Immature natural killer cell (primary cell): Measurements from ENCODE around the gene GPC3. TPM values are rescaled to one million over a fixed set of nuclear protein-coding genes. Genes with fewer than 3 reads are reported as not detected.

ENCODE experiments used
- DNase-seq, 3 donors: peaks; one replicate each; pipeline ENCODE4 v3.0.0; 2022; ENCODE audit warnings: mixed read lengths in 1 of 3
- H3K27ac Mint-ChIP-seq, 6 donors: one replicate each; pipeline ENCODE4 v1.8.0; 2020; ENCODE audit warnings: mixed read lengths in 6 of 6, mild to moderate bottlenecking in 5 of 6, inconsistent platforms in 4 of 6, moderate library complexity in 3 of 6
- H3K27me3 Mint-ChIP-seq, 3 donors: one replicate each; pipeline ENCODE4 v1.8.0; 2020 to 2021; ENCODE audit warnings: low read depth in 3 of 3, mild to moderate bottlenecking in 3 of 3, mixed read lengths in 3 of 3, moderate library complexity in 3 of 3, inconsistent platforms in 1 of 3
- H3K36me3 Mint-ChIP-seq, 3 donors: one replicate each; pipeline ENCODE4 v1.8.0; 2020; ENCODE audit warnings: mixed read lengths in 3 of 3, inconsistent platforms in 2 of 3, mild to moderate bottlenecking in 2 of 3
- H3K4me1 Mint-ChIP-seq, 2 donors: one replicate each; pipeline ENCODE4 v1.8.0; 2020; ENCODE audit warnings: inconsistent platforms in 2 of 2, mild to moderate bottlenecking in 2 of 2, mixed read lengths in 2 of 2, moderate library complexity in 1 of 2
- H3K4me3 Mint-ChIP-seq, 5 donors: one replicate each; pipeline ENCODE4 v1.8.0; 2020; ENCODE audit warnings: mild to moderate bottlenecking in 5 of 5, mixed read lengths in 5 of 5, inconsistent platforms in 3 of 5, moderate library complexity in 3 of 5
- H3K9me3 Mint-ChIP-seq, 6 donors: one replicate each; pipeline ENCODE4 v1.8.0; 2020; ENCODE audit warnings: mild to moderate bottlenecking in 6 of 6, mixed read lengths in 6 of 6, inconsistent platforms in 4 of 6, moderate library complexity in 3 of 6
- polyA plus RNA-seq, 3 donors: library from polyadenylated mRNA; unstranded; fragments of 300-500 nt; fragmentation: Illumina TruSeq; gene quantifications; one replicate each; pipeline ENCODE4 v1.2.3, GENCODE V29; 2021

The GPC3 gene
- polyA plus RNA-seq, 3 donors from 2014 or later = not detected

DNA sequence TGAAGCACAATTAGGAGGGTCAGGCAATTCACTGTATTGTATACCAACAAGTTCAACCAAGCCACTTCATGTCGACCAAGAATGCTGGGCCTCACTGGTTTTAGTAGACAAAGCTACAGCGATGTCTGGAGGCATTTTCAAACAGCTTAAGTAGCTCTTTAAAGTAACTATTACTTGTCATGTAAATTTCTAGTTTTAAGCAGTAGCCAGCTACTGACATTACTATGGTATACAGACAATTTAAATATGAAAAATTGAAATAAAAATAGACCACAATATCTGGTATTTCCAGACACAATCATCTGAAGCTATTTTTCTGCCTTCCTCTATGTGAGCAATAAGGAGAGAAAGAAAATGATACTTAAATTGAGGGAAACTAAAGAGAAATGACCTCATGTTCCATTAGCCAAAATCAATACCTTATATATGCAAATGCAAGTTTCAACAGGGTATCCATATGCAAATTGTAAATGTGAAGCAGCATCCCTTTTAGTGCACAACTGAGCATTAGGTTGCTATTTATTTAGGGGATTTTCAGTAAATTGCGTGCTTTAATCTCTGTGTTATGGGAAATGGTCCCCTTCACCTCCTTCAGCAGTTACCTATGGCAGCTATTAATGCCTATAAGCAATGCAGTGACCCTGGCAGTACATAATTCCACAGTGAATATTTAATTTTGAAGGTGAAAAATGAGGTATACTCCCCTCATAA lies 119.5 kb downstream of the GPC3 start:
- peaks cover 0 to 1% (median 0%) of the 10 kb centered on the region in 6 donors for H3K9me3 Mint-ChIP-seq
- DNase-seq = no peak
- H3K4me3 Mint-ChIP-seq = no peak overlapping the region
- no peak overlapping the region for H3K27ac Mint-ChIP-seq
- H3K4me1 Mint-ChIP-seq = no peaks in the 10 kb centered on the region
- H3K36me3 Mint-ChIP-seq = peaks cover 0 to 5% (median 0%) of the 10 kb centered on the region in 3 donors
- peaks cover 2 to 5% (median 5%) of the 10 kb centered on the region in 3 donors for H3K27me3 Mint-ChIP-seq

DNA sequence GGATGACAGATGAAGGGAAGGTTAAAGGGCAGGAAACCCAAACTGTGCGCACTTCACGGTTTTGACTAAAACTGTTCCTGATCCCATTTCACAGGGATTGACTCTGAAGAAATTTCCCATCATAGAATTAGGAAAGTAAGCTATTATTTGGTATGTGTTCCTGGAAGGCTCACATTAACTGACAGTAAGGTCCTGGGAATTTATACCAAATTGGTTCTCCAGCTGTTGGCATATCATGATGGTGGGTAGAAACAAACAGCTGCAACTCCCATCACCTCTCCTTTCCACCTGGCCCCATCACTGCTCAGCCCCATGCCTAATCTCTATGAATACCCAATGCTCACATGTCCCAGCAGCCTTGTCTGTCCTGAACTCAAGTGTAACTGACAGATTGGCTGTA lies 121.2 kb downstream of the GPC3 start:
- Mint-ChIP-seq H3K4me3 (no peak overlapping the region), H3K36me3 (no peaks in the 10 kb centered on the region), H3K9me3 (no peaks in the 10 kb centered on the region), H3K4me1 (no peaks in the 10 kb centered on the region), H3K27ac (no peak overlapping the region), H3K27me3 (peaks cover 2 to 10% (median 5%) of the 10 kb centered on the region in 3 donors)
- no peak for DNase-seq

- Mint-ChIP-seq H3K36me3 (no peaks in the 10 kb centered on the region), H3K27me3 (peaks cover 5 to 11% (median 5%) of the 10 kb centered on the region in 3 donors), H3K9me3 (no peaks in the 10 kb centered on the region), H3K4me3 (no peak overlapping the region), H3K27ac (no peak overlapping the region), H3K4me1 (no peaks in the 10 kb centered on the region)
- no peak for DNase-seq
These were observed 125.5 kb downstream of the GPC3 start for GRCh38 chrX:133859860-133860259.

- no peak overlapping the region for H3K4me3 Mint-ChIP-seq
These were observed 126.1 kb downstream of the GPC3 start for GRCh38 chrX:133859336-133859735.

GRCh38 chrX:133857640-133858269 lies 127.6 kb downstream of the GPC3 start:
- Mint-ChIP-seq H3K4me1 (no peaks in the 10 kb centered on the region), H3K36me3 (no peaks in the 10 kb centered on the region), H3K4me3 (no peak overlapping the region), H3K27me3 (peaks cover 5 to 10% (median 5%) of the 10 kb centered on the region in 3 donors), H3K9me3 (no peaks in the 10 kb centered on the region), H3K27ac (no peak overlapping the region)
- DNase-seq = no peak

More at GRCh38 chrX:133859336-133859735, 126.1 kb downstream of the GPC3 start:
- Mint-ChIP-seq H3K27ac (no peak overlapping the region), H3K27me3 (peaks cover 5 to 11% (median 5%) of the 10 kb centered on the region in 3 donors), H3K9me3 (no peaks in the 10 kb centered on the region), H3K4me1 (no peaks in the 10 kb centered on the region), H3K36me3 (no peaks in the 10 kb centered on the region)
- DNase-seq = no peak

- Mint-ChIP-seq H3K36me3 (no peaks in the 10 kb centered on the region), H3K9me3 (no peaks in the 10 kb centered on the region), H3K4me1 (no peaks in the 10 kb centered on the region), H3K27ac (no peak overlapping the region), H3K27me3 (peaks cover 5 to 10% (median 5%) of the 10 kb centered on the region in 3 donors), H3K4me3 (no peak overlapping the region)
- no peak for DNase-seq
These were observed 128.6 kb downstream of the GPC3 start for GRCh38 chrX:133856819-133857218.

DNA sequence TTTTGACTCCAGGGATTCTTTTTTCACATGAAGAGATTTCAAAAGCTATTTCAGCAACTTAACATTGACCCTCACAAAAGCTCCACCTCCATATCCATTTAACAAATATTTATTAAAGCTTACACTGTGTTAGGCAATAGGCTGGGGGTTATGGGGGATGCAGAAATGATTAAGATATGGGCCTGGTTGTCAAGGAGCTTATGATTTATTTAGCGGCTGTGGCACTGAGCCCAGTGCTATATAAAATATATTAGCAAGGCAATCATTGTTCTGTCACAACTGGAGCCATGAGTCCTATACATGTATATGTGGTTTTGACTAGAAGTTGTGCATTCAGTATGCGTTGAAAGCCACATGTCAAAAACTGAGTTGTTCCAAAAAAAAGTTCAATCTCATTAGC lies 131.1 kb downstream of the GPC3 start:
- DNase-seq = no peak
- Mint-ChIP-seq H3K27ac (no peak overlapping the region), H3K9me3 (no peaks in the 10 kb centered on the region), H3K27me3 (peaks cover 0 to 6% (median 5%) of the 10 kb centered on the region in 3 donors), H3K4me1 (no peaks in the 10 kb centered on the region), H3K4me3 (no peak overlapping the region), H3K36me3 (no peaks in the 10 kb centered on the region)

DNA sequence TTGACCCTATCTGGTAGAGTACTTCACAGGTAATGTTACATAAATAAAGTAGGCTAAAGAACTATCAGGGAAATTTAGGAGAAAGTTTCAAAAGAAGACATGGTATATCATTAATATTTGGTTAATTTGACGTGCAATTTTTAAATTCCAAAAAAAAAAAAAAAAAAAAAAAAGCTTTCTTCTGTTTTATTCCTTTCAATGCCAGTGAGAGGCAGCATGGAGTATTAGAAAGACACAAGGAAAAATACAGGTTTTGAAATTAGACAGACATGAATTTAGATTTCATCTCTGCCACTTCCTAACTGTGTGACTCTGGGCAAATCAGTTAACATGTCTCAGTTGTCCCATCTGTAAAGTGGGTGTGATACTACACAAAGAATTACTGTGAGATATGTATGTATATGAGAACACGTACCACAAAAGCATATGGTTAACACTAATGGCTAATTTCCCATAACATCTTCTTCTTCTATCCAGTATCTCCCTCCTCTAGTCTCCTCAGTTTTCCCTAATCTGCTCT lies 132.5 kb downstream of the GPC3 start:
- peaks cover 0 to 11% (median 5%) of the 10 kb centered on the region in 3 donors for H3K27me3 Mint-ChIP-seq
- no peak for DNase-seq
- H3K4me1 Mint-ChIP-seq = no peaks in the 10 kb centered on the region
- no peak overlapping the region for H3K27ac Mint-ChIP-seq
- H3K9me3 Mint-ChIP-seq = no peaks in the 10 kb centered on the region
- H3K4me3 Mint-ChIP-seq = no peak overlapping the region
- no peaks in the 10 kb centered on the region for H3K36me3 Mint-ChIP-seq

DNA sequence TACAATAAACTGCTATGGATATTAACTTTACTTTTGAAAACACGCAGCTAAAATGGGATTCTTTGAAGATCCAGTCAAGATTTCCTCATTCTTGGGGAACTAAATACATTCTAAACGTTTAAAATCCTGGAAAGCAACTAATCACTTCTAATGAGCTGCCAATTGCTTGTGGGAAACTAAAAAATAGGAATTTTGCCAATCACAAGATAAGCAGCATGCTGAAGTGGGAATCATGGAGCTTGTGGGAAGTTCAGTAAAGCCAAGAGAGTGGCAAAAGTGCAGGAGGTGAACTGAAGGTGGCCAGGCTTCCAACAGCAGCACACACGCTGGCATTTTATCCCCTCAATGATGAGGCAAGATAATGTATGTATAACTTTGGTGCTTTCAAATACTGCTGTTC lies 133.0 kb downstream of the GPC3 start:
- Mint-ChIP-seq H3K27ac (no peak overlapping the region), H3K36me3 (no peaks in the 10 kb centered on the region), H3K9me3 (no peaks in the 10 kb centered on the region), H3K4me3 (no peak overlapping the region), H3K27me3 (peaks cover 0 to 11% (median 3%) of the 10 kb centered on the region in 3 donors), H3K4me1 (no peaks in the 10 kb centered on the region)
- no peak for DNase-seq

- no peak overlapping the region for H3K4me3 Mint-ChIP-seq
- H3K4me1 Mint-ChIP-seq = no peaks in the 10 kb centered on the region
- peaks cover 0 to 7% (median 0%) of the 10 kb centered on the region in 3 donors for H3K27me3 Mint-ChIP-seq
- H3K9me3 Mint-ChIP-seq = no peaks in the 10 kb centered on the region
- DNase-seq = no peak
- H3K27ac Mint-ChIP-seq = no peak overlapping the region
- H3K36me3 Mint-ChIP-seq = no peaks in the 10 kb centered on the region
These were observed 135.0 kb downstream of the GPC3 start for GRCh38 chrX:133850399-133850798.

GRCh38 chrX:133849676-133850075 lies 135.7 kb downstream of the GPC3 start:
- Mint-ChIP-seq H3K27me3 (peaks cover 0 to 7% (median 0%) of the 10 kb centered on the region in 3 donors), H3K9me3 (no peaks in the 10 kb centered on the region), H3K36me3 (no peaks in the 10 kb centered on the region), H3K4me1 (no peaks in the 10 kb centered on the region), H3K27ac (no peak overlapping the region), H3K4me3 (no peak overlapping the region)
- no peak for DNase-seq

GRCh38 chrX:133847340-133847994 lies 137.9 kb downstream of the GPC3 start:
- no peaks in the 10 kb centered on the region for H3K36me3 Mint-ChIP-seq
- H3K27ac Mint-ChIP-seq = no peak overlapping the region
- no peak for DNase-seq
- H3K27me3 Mint-ChIP-seq = peaks cover 0 to 9% (median 1%) of the 10 kb centered on the region in 3 donors
- no peak overlapping the region for H3K4me3 Mint-ChIP-seq
- no peaks in the 10 kb centered on the region for H3K9me3 Mint-ChIP-seq
- no peaks in the 10 kb centered on the region for H3K4me1 Mint-ChIP-seq

DNA sequence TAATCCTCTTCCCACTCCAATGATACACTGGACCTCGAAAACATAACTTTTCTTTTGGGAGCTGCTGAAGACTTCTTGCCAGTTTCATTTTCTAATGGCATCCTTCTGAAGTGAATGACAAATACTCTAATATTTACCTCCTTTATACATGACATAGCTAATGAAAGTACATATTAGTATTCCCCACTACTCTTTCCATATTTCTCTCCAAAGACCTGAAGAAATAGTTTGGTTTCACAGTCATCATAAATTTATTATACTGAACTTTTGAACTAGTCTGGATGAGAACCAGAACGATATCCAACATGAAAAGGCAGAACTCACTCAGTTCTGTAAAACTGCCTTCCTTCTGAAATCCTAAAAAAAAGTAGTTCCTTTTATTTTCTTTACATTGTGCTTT lies 139.1 kb downstream of the GPC3 start:
- H3K9me3 Mint-ChIP-seq = no peaks in the 10 kb centered on the region
- no peak overlapping the region for H3K4me3 Mint-ChIP-seq
- H3K4me1 Mint-ChIP-seq = no peaks in the 10 kb centered on the region
- H3K27me3 Mint-ChIP-seq = peaks cover 0 to 9% (median 1%) of the 10 kb centered on the region in 3 donors
- no peak overlapping the region for H3K27ac Mint-ChIP-seq
- no peak for DNase-seq
- no peaks in the 10 kb centered on the region for H3K36me3 Mint-ChIP-seq

DNA sequence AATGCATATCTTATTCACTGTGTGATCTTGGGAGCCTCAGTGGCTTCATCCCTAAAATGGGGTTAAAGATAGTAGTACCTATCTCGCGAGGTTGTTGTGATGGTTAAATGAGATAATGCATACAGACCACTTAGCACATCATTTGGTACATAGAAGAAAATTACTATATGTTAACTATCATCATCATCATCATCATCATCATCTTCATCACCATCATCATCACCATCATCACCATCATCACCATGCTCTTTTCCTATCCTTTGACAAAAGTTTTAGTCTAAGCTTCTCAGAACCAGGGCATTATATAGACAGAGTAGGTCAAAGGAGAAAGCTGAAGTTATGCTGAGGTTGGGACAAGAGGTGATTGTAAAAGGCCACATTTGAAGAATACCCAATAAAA lies 145.0 kb downstream of the GPC3 start:
- Mint-ChIP-seq H3K27me3 (peaks cover 0 to 6% (median 1%) of the 10 kb centered on the region in 3 donors), H3K9me3 (no peaks in the 10 kb centered on the region), H3K4me1 (no peaks in the 10 kb centered on the region)

More for the DNA sequence above, 145.0 kb downstream of the GPC3 start:
- no peaks in the 10 kb centered on the region for H3K36me3 Mint-ChIP-seq
- H3K4me3 Mint-ChIP-seq = no peak overlapping the region
- no peak for DNase-seq
- no peak overlapping the region for H3K27ac Mint-ChIP-seq
